D341Med (cell line): ENCODE measurements around the gene SYNE2.

Experiments used
- DNase-seq: peaks from one replicate; pipeline ENCODE4 v3.0.0; 2012; ENCODE audit warnings: low spot score

SYNE2 gene

DNA sequence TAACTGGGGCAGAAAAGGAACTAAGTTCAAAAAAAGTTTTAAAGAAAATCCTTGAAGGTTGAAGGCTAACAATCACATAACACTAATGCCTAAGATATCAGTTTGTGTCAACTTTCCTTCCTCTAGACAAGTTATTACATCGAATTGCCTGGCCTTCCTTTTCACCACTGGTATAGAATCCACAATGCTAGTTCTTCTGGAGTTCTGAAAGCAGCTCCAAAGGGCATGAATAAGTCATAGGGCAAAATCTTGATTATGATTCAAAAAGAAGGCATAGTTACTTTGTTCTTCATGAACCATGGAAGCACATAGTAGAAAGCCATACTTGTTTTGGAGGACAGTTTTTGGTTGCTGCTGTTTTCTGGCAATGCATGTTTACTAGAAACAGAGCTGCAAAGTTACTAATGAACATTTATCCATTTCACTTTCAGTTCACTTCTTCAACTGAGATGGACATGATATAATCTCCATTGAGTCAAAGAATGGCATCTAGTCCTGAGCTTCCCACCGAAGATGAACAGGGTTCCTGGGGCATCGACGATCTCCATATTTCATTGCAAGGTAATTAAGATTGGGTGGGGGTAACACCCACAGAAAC is 56.0 kb downstream of the SYNE2 start:
- DNase-seq, result no peak

DNA sequence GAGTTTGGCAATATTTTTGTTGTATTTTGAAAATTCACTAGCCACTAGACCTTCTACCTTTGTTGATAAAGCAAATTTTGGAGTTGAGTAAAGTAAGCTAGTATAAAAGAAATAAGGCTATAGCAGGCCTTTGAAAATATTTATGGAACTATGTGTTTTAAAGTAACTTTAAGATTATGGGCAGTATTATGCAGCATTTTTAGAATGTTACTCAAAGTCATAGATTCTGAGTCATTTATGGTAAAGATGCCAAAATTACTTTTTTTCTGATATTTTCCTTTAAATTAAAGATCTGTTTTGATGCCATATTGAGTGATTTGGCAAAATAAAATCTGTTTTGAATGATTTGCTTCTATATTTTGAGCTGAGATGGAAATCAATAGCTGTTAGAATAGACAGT is 57.2 kb downstream of the SYNE2 start:
- no peak for DNase-seq

GRCh38 chr14:63910583-63911363 is 58.0 kb downstream of the SYNE2 start:
- no peak for DNase-seq

GRCh38 chr14:63911404-63911803 is 58.6 kb downstream of the SYNE2 start:
- DNase-seq, result no peak

DNA sequence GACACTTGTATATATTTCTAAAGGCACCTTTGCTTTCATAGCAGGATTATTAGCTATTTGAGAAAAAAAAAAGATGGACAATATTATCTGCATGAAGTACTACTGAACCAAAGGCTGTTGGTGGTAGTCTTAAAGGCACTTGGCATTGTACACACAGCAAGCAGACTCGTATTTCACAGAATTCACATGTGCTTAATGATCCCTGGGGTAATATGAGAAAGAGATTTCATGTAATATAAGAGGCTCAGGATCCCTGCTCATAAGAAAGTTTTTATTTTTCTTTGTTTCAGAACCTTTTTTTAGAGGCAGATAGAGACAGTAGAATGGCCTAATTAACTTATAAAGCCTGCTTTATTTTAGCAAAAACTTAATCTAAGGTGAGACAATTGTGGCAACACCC is 59.5 kb downstream of the SYNE2 start:
- DNase-seq, result no peak

DNA sequence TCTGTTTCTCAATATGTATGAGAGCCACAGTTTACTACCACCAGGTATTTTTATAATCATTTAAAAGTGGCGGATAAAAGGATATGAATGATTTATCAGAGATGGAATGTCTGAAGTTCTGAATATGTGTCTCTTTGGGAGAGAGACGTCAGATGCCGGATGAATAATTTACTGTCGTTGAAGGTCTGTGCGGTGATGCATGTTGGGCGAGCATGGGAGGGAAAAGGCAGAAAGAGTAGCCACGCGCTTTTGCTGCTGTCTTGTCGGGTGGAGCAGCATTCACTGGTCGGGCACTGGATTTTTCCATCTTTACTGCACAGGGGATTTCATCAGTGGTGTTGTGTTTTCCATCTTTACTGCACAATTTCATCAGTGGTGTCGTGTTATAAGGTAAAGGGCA is 65.6 kb downstream of the SYNE2 start:
- DNase-seq, result no peak

- DNase-seq, result no peak
These were observed 70.1 kb downstream of the SYNE2 start for GRCh38 chr14:63922696-63923421.

DNA sequence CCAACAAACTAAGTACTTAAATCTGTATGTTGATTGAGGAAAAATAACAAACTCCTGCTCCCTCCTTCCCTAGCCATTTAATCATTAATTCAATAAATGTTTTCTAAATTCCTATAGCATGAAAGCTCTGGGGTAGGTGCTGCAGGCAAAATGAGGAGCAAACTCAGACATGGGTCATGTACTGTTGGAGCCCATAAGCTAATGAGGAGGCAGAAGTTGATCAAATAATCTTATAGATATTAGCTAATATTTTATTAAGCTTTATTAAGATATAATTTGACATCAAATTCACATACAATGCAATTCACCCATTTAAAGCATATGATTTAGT is 70.6 kb downstream of the SYNE2 start:
- no peak for DNase-seq

DNA sequence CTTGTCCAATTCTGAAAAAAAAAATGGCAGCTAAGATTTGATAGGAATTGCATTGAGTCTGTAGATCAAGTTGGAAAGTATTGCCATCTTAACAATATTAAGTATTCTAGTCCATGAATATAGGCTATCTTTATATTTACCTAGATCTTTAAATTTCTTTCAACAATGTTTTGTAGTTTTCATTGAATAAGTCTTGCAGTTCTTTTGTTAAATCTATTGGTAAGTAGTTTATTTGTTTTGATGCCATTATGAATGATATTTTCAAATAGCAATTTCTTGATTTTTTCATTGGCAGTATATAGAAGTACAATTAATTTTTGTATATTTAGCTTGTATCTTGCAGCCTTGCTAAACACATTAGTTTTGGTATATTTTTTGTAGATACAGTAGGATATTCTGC is 71.6 kb downstream of the SYNE2 start:
- no peak for DNase-seq

GRCh38 chr14:63926641-63927040 is 73.8 kb downstream of the SYNE2 start:
- DNase-seq, result no peak

GRCh38 chr14:63928744-63929174 is 76.0 kb downstream of the SYNE2 start:
- no peak for DNase-seq

DNA sequence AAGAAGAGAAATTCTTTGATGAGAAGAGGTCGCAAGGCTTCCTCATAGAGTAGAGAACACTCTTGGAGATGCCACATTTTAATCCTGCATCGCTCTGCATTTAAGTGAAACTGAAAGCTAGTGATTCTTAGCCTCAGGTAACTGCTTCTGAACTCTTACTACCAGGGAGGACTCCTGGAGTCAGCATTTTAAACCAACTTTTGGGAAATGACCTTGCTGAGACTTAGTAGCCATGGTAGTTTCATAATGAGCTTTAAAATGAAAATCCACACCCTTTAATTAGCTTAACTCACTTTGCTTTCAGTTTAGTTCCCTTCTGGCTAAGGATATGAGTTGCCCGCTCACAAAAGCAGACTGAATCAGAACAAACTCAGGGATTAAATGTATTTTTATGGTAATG is 80.3 kb downstream of the SYNE2 start:
- DNase-seq, result no peak

- DNase-seq, result no peak
These were observed 80.9 kb downstream of the SYNE2 start for GRCh38 chr14:63933711-63934110.

GRCh38 chr14:63938198-63939005 is 85.6 kb downstream of the SYNE2 start:
- no peak for DNase-seq

GRCh38 chr14:63939006-63939270 is 86.1 kb downstream of the SYNE2 start:
- no peak for DNase-seq

DNA sequence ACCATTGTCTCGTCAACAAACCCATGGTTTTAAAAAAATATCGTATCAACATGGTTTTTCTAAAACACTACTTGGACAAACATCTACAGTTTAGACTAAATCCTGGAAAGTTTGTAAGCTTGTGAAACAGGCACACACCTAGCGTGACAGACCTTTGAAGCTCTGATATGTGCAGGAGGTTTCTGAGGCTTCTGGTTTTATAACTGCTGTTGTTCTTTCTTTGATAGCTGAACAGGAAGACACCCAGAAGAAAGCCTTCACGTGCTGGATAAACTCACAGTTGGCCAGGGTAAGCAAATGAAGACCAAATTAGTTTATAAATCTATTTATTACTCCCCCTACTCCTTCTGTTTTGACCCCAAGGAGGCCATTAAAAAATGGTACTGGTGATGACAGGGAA is 87.6 kb downstream of the SYNE2 start:
- DNase-seq, result no peak

DNA sequence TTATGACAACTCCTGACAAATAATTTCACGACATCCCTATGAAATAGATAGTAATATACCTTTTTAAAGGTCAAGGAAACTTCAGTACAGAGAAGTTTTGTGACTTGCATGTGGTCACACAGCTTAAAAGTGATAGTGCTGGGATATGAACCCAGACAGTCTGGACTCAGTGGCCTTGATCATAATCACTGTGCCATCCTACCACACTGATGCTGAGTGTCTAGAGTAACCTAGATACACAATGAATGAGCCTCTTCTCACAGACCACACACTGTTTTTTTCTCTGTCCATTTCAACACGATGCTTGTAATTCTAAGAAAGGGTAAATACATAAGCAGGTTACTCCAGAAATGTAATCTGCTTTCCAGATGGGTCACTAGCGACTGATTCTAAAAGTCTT is 88.2 kb downstream of the SYNE2 start:
- DNase-seq, result no peak

- DNase-seq, result no peak
These were observed 96.9 kb downstream of the SYNE2 start for GRCh38 chr14:63949696-63950095.

- DNase-seq, result no peak
These were observed 98.2 kb downstream of the SYNE2 start for GRCh38 chr14:63951021-63951420.

DNA sequence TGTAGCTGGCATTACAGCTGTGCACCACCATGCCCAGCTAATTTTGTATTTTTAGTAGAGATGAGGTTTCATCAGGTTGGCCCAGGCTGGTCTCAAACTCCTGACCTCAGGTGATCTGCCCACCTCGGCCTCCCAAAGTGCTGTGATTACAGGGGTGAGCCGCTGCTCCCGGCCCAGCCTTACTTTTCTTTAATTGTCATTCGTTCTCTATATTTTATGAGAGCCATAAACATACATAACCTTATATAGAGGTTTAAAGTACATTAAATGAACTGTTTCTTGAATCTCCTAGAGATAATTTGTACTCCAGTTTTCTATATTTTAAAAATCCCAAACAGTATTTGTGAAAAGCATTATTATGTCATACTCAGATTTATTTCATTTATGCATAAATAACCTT is 98.6 kb downstream of the SYNE2 start:
- no peak for DNase-seq

DNA sequence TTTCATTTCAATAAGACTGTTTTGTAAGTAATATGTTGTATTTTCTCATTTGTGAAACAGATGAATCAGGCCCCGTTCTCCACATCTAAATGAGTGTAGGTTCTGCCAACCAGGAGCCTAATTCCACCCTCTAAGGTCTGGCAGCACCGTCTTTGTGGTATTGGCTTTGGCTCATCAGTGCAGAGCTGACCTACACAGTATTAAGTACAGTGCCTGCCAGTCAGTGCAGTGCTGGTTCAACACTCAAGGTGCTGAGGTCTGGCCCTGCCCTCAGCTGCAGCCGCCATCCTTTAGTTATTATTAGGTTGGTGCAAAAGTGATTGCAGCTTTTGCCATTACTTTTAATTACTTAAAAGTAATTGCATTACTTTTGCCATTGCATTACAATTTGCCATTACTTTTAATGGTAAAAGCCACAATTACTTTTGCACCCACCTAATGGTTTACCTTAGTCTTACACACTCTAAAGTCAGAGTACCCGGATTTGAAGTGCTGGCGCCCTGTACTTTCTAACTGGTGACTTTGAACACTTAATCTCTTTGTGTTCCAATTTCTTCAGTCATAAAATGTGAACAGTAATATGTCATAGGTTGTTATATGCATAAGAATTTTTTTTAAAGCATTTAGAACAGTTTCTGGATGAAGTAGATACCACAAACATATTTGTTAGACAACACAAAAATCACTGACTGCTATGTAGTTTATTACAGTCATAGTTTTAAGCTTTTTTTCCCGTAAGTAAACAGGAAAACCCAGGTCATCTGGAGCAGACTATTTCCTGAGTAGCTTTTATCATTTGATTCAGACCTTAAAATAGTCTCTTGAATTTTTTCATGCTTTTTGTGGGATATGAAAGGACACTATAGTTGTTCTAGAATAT is 99.5 kb downstream of the SYNE2 start:
- DNase-seq, result no peak

DNA sequence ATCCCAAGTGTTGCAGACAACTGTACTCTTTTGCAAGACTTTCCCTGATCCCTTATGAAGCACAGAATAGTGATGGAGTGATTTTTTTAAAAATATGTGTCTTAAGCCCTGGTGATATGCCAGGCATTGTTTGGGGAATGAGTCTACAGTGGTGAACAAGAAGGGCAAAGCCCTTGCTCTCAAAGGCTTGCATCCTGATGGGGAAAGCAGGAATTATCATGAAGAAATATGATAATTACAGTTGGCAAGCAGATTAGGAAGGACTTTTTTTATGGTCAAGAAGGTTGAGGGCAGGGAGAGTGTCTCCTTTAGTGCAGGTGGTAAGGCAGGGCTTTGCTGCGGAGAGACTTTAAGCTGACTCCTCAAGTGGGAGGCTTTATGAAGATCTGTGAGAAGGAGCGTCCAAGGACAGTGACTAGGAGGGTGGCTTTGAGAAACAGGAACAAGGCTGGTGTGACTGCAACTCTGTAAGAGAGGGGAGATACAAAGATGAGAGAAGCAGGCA is 100.2 kb downstream of the SYNE2 start:
- no peak for DNase-seq
